Sigmoid colon (tissue), 7 donors: ENCODE results near the gene MYCN. TPM values are rescaled to one million over a fixed set of nuclear protein-coding genes. Genes with fewer than 3 reads are reported as not detected.

ENCODE experiments used
- DNase-seq: peaks from one replicate; pipeline ENCODE4 v3.0.0-alpha.2; 2019
- H3K27ac ChIP-seq, 4 donors: fragments of 200-600 bp; sonication (generic); one replicate each; pipeline ENCODE4 v1.5.1; 2016 to 2019; ENCODE audit warnings: mild to moderate bottlenecking in 1 of 4
- H3K27me3 ChIP-seq, 3 donors: fragments of 200-600 bp; sonication (generic); one replicate each; pipeline ENCODE4 v1.5.1; 2019; ENCODE audit warnings: mild to moderate bottlenecking in 1 of 3
- H3K36me3 ChIP-seq, 4 donors: fragments of 200-600 bp; sonication (generic); one replicate each; pipeline ENCODE4 v1.5.1; 2016 to 2019
- H3K4me1 ChIP-seq, 4 donors: fragments of 200-600 bp; sonication (generic); one replicate each; pipeline ENCODE4 v1.5.1; 2017 to 2019
- H3K4me3 ChIP-seq, 4 donors: fragments of 200-600 bp; sonication (generic); one replicate each; pipeline ENCODE4 v1.5.1; 2017 to 2019; ENCODE audit warnings: mild to moderate bottlenecking in 2 of 4, moderate library complexity in 1 of 4
- H3K9me3 ChIP-seq, 4 donors: fragments of 200-600 bp in 3 of 4; sonication (generic) in 3 of 4; one replicate each; pipeline versions ENCODE4 v1.5.1 to v1.6.1; 2013 to 2019
- EP300 ChIP-seq, 4 donors: sonication (generic); formaldehyde crosslinking; IDR thresholded peaks; one replicate each; pipeline ENCODE4 v1.6.1; 2017; ENCODE audit warnings: antibody characterized with exemption in 4 of 4
- POLR2A ChIP-seq, 2 donors: fragments of 450-650 bp; IDR thresholded peaks; one replicate each; pipeline ENCODE4 v1.6.1; 2016; ENCODE audit warnings: antibody characterized with exemption in 2 of 2, mild to moderate bottlenecking in 2 of 2, moderate library complexity in 2 of 2
- POLR2AphosphoS5 ChIP-seq, 4 donors: sonication (generic); formaldehyde crosslinking; IDR thresholded peaks; one replicate each; pipeline ENCODE4 v1.6.1; 2017; ENCODE audit warnings: antibody characterized with exemption in 4 of 4
- WGBS, 2 donors: extraction: QIAGEN DNeasy Blood & Tissue Kit; methylation state at CpG; one replicate each; pipeline ENCODE4 v1.1.7; 2013; 5-methylcytosine and 5-hydroxymethylcytosine counted together
- intact Hi-C: fragments of 100-400 bp; cut with DNase I; formaldehyde crosslinking; loops from one replicate; pipeline ENCODE4 v1.15.1; 2023
- polyA plus RNA-seq, 3 donors: library from polyadenylated mRNA; stranded (reverse); fragments of 200-250 nt; gene quantifications; one replicate each; pipeline ENCODE4 v1.2.3, GENCODE V29; 2013
- total RNA-seq, 4 donors: library from RNA; depleted of rRNA; stranded (reverse); fragments of >200 nt; gene quantifications; one replicate each; pipeline ENCODE4 v1.1.0, GENCODE V29; 2016
- TF ChIP-seq, protein P1 (sequence below), 4 experiments: fragments of 450-650 bp in 3 of 4; fragments of 200-600 bp in 1 of 4; IDR thresholded peaks; one replicate each; pipeline ENCODE4 v1.5.1; 2016 to 2019; ENCODE audit warnings: antibody characterized with exemption in 4 of 4, mild to moderate bottlenecking in 3 of 4, moderate library complexity in 2 of 4
- donor health status: healthy with polysubstance abuse.
- donor health status: Bipolar disorder and iron deficiency.
- donor health status: healthy.

Gene MYCN
- total RNA-seq (under 1 TPM; 0.33 to 0.71 (median 0.55) TPM), polyA plus RNA-seq (under 1 TPM in 2 of 3 donors, not detected in 1; 0.51 to 0.60 TPM)

GRCh38 chr2:15939854-15940660 is at the start of gene MYCN:
Gene MYCN (plus strand): TSS chr2:15940550. CDS start chr2:15942065, 1,515 bp downstream.
- Histone ChIP-seq H3K27ac (no peak within 1 kb of the TSS), H3K27me3 (peaks cover 31 to 46% (median 34%) of the 10 kb centered on the region in 3 donors), H3K36me3 (no peaks in the 10 kb centered on the region), H3K4me3 (peak within 1 kb of the TSS; percentile 14 to 52 (median 44)), H3K4me1 (peaks cover 0 to 48% (median 40%) of the 10 kb centered on the region in 4 donors), H3K9me3 (no peaks in the 10 kb centered on the region)
- DNase-seq = no peak
- no peak for TF ChIP-seq POLR2A (IDR thresholded peaks at IDR 0.05)
- TF ChIP-seq POLR2AphosphoS5 (IDR thresholded peaks at IDR 0.05) = no peak
- TF ChIP-seq, protein P1, sequence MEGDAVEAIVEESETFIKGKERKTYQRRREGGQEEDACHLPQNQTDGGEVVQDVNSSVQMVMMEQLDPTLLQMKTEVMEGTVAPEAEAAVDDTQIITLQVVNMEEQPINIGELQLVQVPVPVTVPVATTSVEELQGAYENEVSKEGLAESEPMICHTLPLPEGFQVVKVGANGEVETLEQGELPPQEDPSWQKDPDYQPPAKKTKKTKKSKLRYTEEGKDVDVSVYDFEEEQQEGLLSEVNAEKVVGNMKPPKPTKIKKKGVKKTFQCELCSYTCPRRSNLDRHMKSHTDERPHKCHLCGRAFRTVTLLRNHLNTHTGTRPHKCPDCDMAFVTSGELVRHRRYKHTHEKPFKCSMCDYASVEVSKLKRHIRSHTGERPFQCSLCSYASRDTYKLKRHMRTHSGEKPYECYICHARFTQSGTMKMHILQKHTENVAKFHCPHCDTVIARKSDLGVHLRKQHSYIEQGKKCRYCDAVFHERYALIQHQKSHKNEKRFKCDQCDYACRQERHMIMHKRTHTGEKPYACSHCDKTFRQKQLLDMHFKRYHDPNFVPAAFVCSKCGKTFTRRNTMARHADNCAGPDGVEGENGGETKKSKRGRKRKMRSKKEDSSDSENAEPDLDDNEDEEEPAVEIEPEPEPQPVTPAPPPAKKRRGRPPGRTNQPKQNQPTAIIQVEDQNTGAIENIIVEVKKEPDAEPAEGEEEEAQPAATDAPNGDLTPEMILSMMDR (IDR thresholded peaks at IDR 0.05) = peak in 2 of 4 experiments; percentile 5 to 55
- intact Hi-C loops = loop anchor here (5.0 to 10.0 kb wide), 4 partner anchors 303 to 667 kb away; no protein-coding TSS in a partner anchor
- WGBS, 2 donors = 1% methylated on average over 47 of the region's 47 CpGs

DNA sequence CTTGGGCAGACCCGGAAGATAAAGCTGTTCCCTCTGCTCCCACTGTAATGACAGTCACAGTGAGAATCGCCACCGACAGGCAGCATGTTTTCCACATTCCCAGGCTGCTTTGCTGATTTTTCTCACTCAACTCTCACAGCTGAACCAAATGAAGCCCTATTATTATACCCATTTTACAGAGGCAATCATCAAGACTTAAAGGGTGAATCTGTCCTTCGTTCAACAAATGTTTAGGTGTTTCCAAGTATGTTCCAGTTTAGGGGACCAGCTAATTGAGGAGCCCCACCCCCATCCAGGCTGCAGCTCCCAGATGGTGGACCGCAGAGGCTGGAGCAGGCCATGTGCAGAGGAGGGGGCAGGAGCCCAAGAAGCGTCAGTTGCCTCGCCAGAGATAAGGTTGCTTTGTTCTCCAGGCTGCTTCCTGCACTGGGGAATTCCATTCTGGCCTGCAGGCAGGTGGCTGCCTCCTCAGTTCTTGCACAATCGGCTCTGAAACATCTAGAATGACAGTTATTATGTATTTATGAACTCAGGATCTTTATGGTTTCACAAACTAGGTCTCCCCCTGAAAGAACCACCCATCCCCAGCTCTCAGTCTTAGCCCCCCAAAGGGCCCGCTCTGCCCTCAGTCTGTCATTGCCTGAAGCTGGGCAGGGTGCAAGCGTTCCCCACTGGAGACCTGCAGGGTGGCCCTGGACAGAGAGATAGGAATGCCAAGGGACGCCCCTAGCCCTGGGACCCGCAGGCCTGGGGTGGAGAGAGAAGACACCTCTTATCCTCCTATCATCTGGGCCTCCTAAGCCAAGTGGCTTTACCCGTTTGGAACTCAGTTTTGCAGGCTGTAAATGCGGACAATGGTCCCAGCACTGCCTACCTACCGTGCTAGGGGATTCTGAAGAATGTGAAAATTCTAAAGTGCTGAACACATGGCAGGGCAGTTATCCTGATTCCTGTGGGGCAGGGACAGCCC is 49.1 kb upstream of the MYCN start:
- H3K9me3 ChIP-seq = no peaks in the 10 kb centered on the region
- 58 to 72% methylated on average over 15 of the region's 15 CpGs for WGBS, 2 donors
- TF ChIP-seq POLR2A (IDR thresholded peaks at IDR 0.05) (no peak), POLR2AphosphoS5 (IDR thresholded peaks at IDR 0.05) (no peak)
- TF ChIP-seq, protein P1 (IDR thresholded peaks at IDR 0.05) = no peak
- H3K27ac ChIP-seq = no peak overlapping the region
- H3K36me3 ChIP-seq = no peaks in the 10 kb centered on the region
- no peak for DNase-seq
- H3K4me1 ChIP-seq = peaks cover 0 to 9% (median 4%) of the 10 kb centered on the region in 4 donors
- intact Hi-C loops = no loop called here
- H3K27me3 ChIP-seq = no peaks in the 10 kb centered on the region
- H3K4me3 ChIP-seq = no peak overlapping the region

DNA sequence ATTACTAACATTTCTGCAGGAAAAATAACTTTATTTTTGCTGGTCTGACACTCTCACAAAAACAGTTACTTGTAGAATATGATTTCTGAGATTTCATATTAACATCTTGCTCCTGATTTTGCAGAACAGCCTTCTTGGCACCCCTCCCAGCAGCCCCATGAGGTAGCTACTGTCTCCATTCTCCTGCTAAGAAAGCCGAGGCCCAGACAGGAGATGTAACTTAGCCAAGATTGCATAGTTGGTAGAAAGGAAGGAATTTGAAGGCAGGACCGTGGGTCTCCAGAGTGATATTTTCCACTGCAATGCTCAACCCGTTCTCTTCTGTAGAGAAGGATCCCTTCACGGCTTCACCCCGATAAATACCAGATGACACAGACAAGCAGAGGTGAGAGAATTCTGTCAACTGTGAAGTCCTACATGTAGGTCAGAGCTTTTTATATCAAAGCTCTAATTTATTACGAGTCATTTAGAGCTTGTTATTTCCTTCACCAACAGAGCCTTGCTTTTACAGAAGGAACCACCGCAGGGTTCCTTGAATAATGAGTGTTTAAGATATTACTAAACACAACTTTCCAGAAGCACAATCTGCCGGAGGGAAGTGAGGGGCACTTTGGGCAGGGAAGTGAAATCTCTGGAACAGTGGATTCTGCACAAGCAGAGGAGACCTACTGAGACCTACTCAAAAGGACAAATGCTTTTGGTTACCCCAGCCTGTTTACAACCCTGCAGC is 48.0 kb upstream of the MYCN start:
- intact Hi-C loops = no loop called here
- no peak for DNase-seq
- H3K27me3 ChIP-seq = no peaks in the 10 kb centered on the region
- H3K36me3 ChIP-seq = no peaks in the 10 kb centered on the region
- peaks cover 0 to under 1% (median 0%) of the 10 kb centered on the region in 4 donors for H3K9me3 ChIP-seq
- H3K27ac ChIP-seq = no peak overlapping the region
- TF ChIP-seq POLR2AphosphoS5 (IDR thresholded peaks at IDR 0.05) (no peak), POLR2A (IDR thresholded peaks at IDR 0.05) (no peak), EP300 (IDR thresholded peaks at IDR 0.05) (no peak)
- TF ChIP-seq, protein P1 (IDR thresholded peaks at IDR 0.05) = no peak
- H3K4me1 ChIP-seq = peaks cover 0 to 9% (median 4%) of the 10 kb centered on the region in 4 donors
- H3K4me3 ChIP-seq = no peak overlapping the region
- 69 to 75% methylated on average over 8 of the region's 8 CpGs for WGBS, 2 donors

DNA sequence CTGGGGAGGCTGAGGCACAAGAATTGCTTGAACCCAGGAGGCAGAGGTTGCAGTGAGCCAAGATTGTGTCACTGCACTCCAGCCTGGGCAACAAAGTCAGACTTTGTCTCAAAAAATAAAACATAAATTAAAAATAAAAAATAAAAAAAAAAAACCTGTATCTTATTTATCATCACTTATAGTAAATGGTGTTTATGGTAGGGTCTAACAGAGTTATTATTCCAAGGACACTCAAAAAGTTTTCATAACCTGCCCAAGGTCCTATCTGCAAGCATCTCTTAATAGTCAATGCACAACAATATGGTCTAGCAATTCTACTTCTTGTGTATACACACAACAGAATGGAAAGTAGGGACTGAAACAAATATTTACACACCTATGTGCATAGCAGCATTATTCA is 47.3 kb upstream of the MYCN start:
- peaks cover 0 to 4% (median 1%) of the 10 kb centered on the region in 4 donors for H3K9me3 ChIP-seq
- no peak overlapping the region for H3K27ac ChIP-seq
- H3K36me3 ChIP-seq = no peaks in the 10 kb centered on the region
- DNase-seq = no peak
- no peak overlapping the region for H3K4me3 ChIP-seq
- peaks cover 0 to 9% (median 4%) of the 10 kb centered on the region in 4 donors for H3K4me1 ChIP-seq
- no peaks in the 10 kb centered on the region for H3K27me3 ChIP-seq
- no peak for TF ChIP-seq POLR2A (IDR thresholded peaks at IDR 0.05)
- TF ChIP-seq, protein P1 (IDR thresholded peaks at IDR 0.05) = no peak
- TF ChIP-seq EP300 (IDR thresholded peaks at IDR 0.05) = no peak
- no peak for TF ChIP-seq POLR2AphosphoS5 (IDR thresholded peaks at IDR 0.05)
- intact Hi-C loops = no loop called here
